ENCODE data around the gene PRKD1.
A peak's percentile ranks its signal among the peaks of the same experiment; 100 is the strongest.

The PRKD1 gene

GRCh38 chr14:29672831-29673230 is 254.8 kb downstream of the PRKD1 start:
- no peak for DNase-seq (ENCODE audit: low spot score)

GRCh38 chr14:29671034-29671433 is 256.6 kb downstream of the PRKD1 start:
- no peak for DNase-seq (ENCODE audit: low spot score)

DNA sequence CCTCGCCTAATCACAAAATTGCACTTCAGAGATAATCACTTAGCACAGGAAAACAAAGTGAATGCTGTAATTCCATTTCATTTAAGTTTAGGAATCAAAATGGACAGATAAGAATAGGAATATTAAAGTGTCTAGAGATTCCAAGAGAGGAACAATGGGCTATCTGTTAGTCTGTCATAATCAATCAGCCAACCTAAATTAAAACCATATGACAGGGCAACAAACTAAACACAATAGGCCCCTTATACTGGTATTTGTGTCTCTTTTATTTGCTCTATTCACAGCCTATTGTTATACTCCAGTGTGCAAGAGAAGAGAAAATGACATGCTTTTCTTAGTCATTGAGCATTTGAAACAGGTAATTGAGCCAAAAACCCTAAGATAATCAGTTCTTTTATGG is 259.4 kb downstream of the PRKD1 start:
- no peak for DNase-seq (ENCODE audit: low spot score)

- no peak for DNase-seq (ENCODE audit: low spot score)
Observed at GRCh38 chr14:29664515-29664914, 263.1 kb downstream of the PRKD1 start.

GRCh38 chr14:29663281-29663801 is 264.3 kb downstream of the PRKD1 start:
- no peak for DNase-seq (ENCODE audit: low spot score)

DNA sequence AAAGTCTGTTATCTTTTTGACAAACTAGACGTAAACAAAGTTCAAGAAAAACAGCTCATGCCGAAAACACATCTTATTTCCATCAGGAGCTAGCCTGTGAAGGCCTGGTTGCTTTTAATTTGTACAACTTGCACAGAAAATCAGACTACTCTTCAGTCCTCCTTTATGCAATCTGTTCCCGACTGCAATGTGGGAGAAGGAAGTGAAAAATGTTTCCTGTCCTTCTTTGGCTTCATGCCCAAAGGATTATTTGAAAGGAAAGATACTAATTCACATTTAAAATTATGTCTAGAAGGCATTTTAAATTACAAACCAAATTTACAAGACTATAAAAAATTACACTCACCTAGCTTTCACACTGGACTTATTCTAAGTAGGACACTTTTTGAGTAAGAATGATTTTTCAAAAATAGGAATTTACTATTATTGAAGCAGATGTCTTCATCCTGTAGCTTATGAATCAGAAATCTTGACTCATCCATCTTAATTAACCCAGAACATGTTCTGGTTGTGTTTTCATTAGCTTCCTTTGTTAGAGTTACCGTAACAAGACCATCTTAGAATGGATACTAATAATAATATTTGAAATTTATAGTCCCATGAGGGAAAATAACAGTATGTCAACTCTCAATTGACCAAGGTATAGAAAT is 272.6 kb downstream of the PRKD1 start:
- no peak for DNase-seq (ENCODE audit: low spot score)

DNA sequence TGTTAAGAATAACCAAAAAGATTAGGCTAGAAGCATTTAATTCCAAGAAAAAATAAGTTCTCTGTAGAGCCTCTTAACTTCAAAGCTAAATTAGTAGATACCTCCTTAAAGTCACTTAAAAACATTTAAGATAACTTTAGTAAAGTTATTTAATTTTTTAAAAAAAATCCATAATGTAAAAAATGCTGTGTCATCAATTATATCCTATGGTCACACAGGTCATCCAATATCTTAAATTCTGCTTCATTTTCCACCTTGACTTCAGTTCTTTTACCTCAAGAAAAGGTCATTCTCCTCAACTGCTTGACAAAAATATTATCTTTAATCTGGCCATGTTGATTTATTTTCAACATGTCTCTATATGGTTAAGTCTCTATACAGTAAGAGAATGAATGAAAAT is 274.3 kb downstream of the PRKD1 start:
- DNase-seq (ENCODE audit: low spot score), result no peak

GRCh38 chr14:29652571-29652970 is 275.1 kb downstream of the PRKD1 start:
- no peak for DNase-seq (ENCODE audit: low spot score)

- no peak for DNase-seq (ENCODE audit: low spot score)
Observed at GRCh38 chr14:29650554-29651269, 276.9 kb downstream of the PRKD1 start.

- no peak for DNase-seq (ENCODE audit: low spot score)
Observed at GRCh38 chr14:29649170-29649569, 278.5 kb downstream of the PRKD1 start.

- DNase-seq (ENCODE audit: low spot score), result peak; percentile 4
Observed at GRCh38 chr14:29648045-29648444, 279.6 kb downstream of the PRKD1 start.

DNA sequence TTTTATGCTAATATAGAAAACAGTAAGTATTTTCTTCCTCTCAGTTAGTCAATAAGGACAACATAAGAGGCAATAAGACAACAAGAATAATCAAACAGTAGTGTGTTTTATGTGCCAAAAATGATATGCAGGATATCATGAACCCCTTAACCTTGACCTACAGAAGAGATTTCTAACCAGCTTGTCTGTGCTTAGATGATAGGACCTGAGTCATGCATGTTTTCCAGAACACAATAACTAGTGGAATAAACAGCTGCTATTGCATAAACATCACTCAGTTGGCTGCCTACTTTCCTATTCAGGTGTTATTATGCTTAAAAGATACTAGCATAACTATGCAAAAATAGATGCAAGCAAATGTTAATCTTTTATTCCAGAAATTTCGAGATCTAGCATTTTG is 282.5 kb downstream of the PRKD1 start:
- no peak for DNase-seq (ENCODE audit: low spot score)

- no peak for DNase-seq (ENCODE audit: low spot score)
Observed at GRCh38 chr14:29643433-29644211, 284.0 kb downstream of the PRKD1 start.

DNA sequence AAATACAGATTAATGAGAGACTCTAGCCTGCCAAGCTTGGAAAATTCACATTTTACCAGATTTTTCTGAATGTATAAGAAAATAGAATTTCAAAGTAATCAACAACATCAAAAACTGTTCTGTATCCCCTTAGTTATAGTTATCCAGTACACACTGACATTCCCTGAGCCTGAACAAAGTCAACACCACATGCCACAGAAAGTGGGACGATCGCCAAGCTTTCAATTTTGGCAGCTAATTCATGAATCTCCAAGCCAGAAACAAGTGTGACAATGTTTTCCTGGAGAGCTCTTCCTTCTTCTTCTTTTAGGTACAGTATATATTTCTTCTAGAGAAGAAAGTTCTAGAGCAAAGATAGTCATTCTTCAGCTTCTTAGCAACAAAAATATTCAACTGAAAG is 290.2 kb downstream of the PRKD1 start:
- no peak for DNase-seq (ENCODE audit: low spot score)

GRCh38 chr14:29636870-29637269 is 290.8 kb downstream of the PRKD1 start:
- DNase-seq (ENCODE audit: low spot score), result no peak

- no peak for DNase-seq (ENCODE audit: low spot score)
Observed at GRCh38 chr14:29630566-29631160, 297.0 kb downstream of the PRKD1 start.

DNA sequence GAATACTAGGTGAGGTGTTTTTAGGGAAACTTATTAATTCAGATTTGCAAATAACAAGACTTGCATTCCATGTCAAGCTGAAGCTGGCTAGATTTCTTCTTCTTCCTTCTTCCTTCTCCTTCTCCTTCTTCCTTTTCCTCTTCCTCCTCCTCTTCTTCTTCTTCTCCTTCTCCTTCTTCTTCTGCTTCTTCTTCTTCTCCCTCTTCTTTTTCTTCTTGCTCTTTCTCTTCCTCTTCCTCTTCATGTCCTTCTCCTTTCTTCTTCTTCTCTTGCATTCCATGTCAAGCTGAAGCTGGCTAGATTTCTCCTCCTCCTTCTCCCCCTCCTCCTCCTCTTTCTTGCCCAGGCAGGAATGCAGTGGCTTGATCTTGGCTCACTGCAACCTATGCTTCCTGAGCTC is 297.8 kb downstream of the PRKD1 start:
- DNase-seq (ENCODE audit: low spot score), result no peak

- DNase-seq (ENCODE audit: low spot score), result no peak
Observed at GRCh38 chr14:29627137-29627536, 300.5 kb downstream of the PRKD1 start.

GRCh38 chr14:29618323-29619067 is 309.2 kb downstream of the PRKD1 start:
- DNase-seq (ENCODE audit: low spot score), result no peak

DNA sequence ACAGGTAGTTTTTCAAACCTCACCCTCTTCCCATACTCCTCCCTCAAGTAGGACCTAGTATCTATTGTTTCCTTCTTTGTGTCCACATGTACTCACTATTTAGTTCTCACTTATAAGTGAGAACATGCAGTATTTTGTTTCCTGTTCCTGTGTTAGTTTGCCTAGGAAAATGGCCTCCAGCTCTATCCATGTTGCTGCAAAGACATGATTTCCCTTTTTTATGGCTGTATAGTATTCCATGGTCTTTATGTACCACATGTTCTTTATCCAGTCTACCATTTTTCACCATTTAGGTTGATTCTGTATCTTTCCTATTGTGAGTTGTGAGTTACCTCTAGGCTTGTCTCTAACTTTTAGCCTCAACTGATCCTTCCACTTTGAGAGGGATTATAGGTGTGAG is 310.7 kb downstream of the PRKD1 start:
- no peak for DNase-seq (ENCODE audit: low spot score)

DNA sequence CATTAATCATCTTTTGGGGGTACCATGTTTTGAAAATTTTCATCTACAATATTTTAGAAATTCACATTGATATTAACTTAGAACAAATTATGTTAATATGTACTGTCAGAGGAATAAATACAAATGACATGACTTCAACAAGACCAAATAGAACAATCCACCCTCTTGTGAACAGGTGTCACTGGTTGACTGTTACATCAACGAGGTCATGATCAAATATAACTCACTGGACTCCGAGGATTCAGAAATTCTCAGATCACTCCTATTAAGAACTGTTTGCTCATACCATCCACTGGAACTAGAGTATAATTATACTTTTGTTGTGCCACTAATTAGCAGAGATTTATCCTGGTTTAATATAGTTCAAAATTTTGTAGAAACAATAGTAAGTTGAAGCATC is 318.8 kb downstream of the PRKD1 start:
- no peak for DNase-seq (ENCODE audit: low spot score)

DNA sequence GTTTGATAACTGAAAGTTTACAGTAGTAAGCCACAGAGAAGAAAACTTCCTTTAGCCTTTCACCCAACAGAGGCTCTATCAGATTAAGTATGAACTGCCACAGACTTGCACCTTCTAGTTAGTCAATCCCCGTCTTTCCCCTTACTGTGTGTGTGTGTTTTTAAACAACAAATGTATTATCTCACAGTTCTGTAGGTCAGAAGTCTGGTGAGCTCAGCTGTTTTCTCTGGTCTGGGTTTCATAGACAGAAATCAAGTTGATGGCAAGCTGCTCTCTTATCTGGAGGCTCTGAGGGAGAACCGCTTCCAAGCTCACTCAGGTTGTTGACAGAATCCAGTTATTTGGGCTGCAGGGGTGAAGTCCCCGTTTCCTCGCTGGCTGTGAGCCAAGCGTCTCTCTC is 320.5 kb downstream of the PRKD1 start:
- DNase-seq (ENCODE audit: low spot score), result no peak
